H1 (cell line): ENCODE measurements around the gene BBS1. TPM values are rescaled to one million over a fixed set of nuclear protein-coding genes. Genes with fewer than 3 reads are reported as not detected.

Experiments
- CTCF ChIA-PET: fragments of 300-600 bp; sonication (Branson Sonifier 250); formaldehyde crosslinking; loops from one replicate; lab custom pipeline; 2021; ENCODE audit not compliant: partially characterized antibody; lab: Charles Lee
- POLR2A ChIA-PET: fragments of 300-600 bp; sonication (Branson Sonifier 250); formaldehyde crosslinking; loops from one replicate; lab custom pipeline; 2021; ENCODE audit warnings: inconsistent platforms; ENCODE audit not compliant: partially characterized antibody; lab: Charles Lee
- DNase-seq, 2 experiments: peaks; one replicate each; pipeline versions ENCODE4 v3.0.0 to v3.0.0-alpha.2; 2010 to 2022; ENCODE audit warnings: low spot score in 2 of 2, low read depth in 1 of 2, mixed read lengths in 1 of 2
- FAIRE-seq: peaks from 2 replicates; lab custom pipeline; 2011; peaks lifted over from hg19 to GRCh38; lab: Jason Lieb, UNC
- H2AFZ ChIP-seq: 2 replicates; pipeline ENCODE4 v1.8.1; 2012; ENCODE audit warnings: low read length, inconsistent platforms
- H2AK5ac ChIP-seq: 2 replicates; pipeline ENCODE4 v1.6.1; 2013; ENCODE audit warnings: low read depth, low read length
- H2BK120ac ChIP-seq: replicated peaks from 2 replicates; pipeline ENCODE3; 2013; ENCODE audit warnings: low read depth, low read length, inconsistent platforms
- H2BK12ac ChIP-seq: 2 replicates; pipeline ENCODE4 v1.6.1; 2013; ENCODE audit warnings: low read depth, low read length
- H2BK15ac ChIP-seq: 2 replicates; pipeline ENCODE4 v1.6.1; 2013; ENCODE audit warnings: low read length
- H2BK20ac ChIP-seq: 2 replicates; pipeline ENCODE4 v1.6.1; 2013; ENCODE audit warnings: low read length
- H2BK5ac ChIP-seq: 2 replicates; pipeline ENCODE4 v1.6.1; 2013; ENCODE audit warnings: low read depth, low read length
- H3K14ac ChIP-seq: 2 replicates; pipeline ENCODE4 v1.6.1; 2013; ENCODE audit warnings: inconsistent platforms; ENCODE audit not compliant: insufficient read length
- H3K18ac ChIP-seq: 2 replicates; pipeline ENCODE4 v1.6.1; 2013; ENCODE audit warnings: low read length; ENCODE audit errors: extremely low read depth
- H3K23ac ChIP-seq: 2 replicates; pipeline ENCODE4 v1.6.1; 2013; ENCODE audit warnings: inconsistent platforms; ENCODE audit not compliant: insufficient read length
- H3K23me2 ChIP-seq: 2 replicates; pipeline ENCODE4 v1.6.1; 2013; ENCODE audit warnings: low read depth, low read length
- H3K27ac ChIP-seq: 2 replicates; pipeline ENCODE4 v1.6.1; 2011; ENCODE audit warnings: low read depth, low read length, inconsistent platforms
- H3K27me3 ChIP-seq, 4 experiments: replicated peaks in 1 of 4; 1 replicate in 1 of 4; 2 replicates in 3 of 4; pipeline versions ENCODE4 v1.6.1 to v1.8.1; 2011 to 2013; ENCODE audit warnings: low read length in 3 of 4, mild to moderate bottlenecking in 3 of 4, inconsistent platforms in 2 of 4, mixed read lengths in 2 of 4, moderate library complexity in 1 of 4; ENCODE audit not compliant: control insufficient read depth in 3 of 4, insufficient read depth in 3 of 4; ENCODE audit errors: extremely low read depth in 1 of 4
- H3K36me3 ChIP-seq, 4 experiments: 2 replicates each; pipeline versions ENCODE4 v1.6.1 to v1.8.1; 2011 to 2013; ENCODE audit warnings: mild to moderate bottlenecking in 4 of 4, low read length in 3 of 4, moderate library complexity in 2 of 4, control low read depth in 1 of 4, inconsistent platforms in 1 of 4; ENCODE audit not compliant: insufficient read depth in 4 of 4, control insufficient read depth in 2 of 4
- H3K4ac ChIP-seq: replicated peaks from 2 replicates; pipeline ENCODE3; 2013; ENCODE audit warnings: low read length, low read depth, mixed read lengths, inconsistent platforms; ENCODE audit not compliant: insufficient read length
- H3K4me1 ChIP-seq, 4 experiments: replicated peaks in 1 of 4; 1 replicate in 1 of 4; 2 replicates in 3 of 4; pipeline versions ENCODE4 v1.6.1 to v1.8.1; 2011 to 2013; ENCODE audit warnings: low read length in 3 of 4, inconsistent platforms in 2 of 4, mixed read lengths in 1 of 4; ENCODE audit not compliant: insufficient read depth in 4 of 4, control insufficient read depth in 3 of 4
- H3K4me2 ChIP-seq, 2 experiments: 2 replicates each; pipeline versions ENCODE4 v1.6.1 to v1.8.1; 2011 to 2013; ENCODE audit warnings: low read depth in 2 of 2, low read length in 2 of 2, control low read depth in 1 of 2, inconsistent platforms in 1 of 2, mild to moderate bottlenecking in 1 of 2; ENCODE audit not compliant: insufficient read depth in 1 of 2
- H3K4me3 ChIP-seq, 4 experiments: fragments of 200-600, 300-600 bp in 1 of 4; sonication (generic), shearing (Covaris generic), sonication (Bioruptor Twin) in 1 of 4; 2 replicates each; pipeline versions ENCODE4 v1.5.1 to v1.8.1; 2011 to 2016; ENCODE audit warnings: low read length in 4 of 4, low read depth in 3 of 4, control low read depth in 2 of 4, inconsistent platforms in 2 of 4, mild to moderate bottlenecking in 2 of 4, mixed read lengths in 1 of 4, moderate library complexity in 1 of 4; ENCODE audit not compliant: insufficient read depth in 2 of 4; ENCODE audit errors: extremely low read depth in 1 of 4
- H3K56ac ChIP-seq: replicated peaks from 2 replicates; pipeline ENCODE3; 2013; ENCODE audit warnings: low read depth, mild to moderate bottlenecking, mixed read lengths, low read length, inconsistent platforms; ENCODE audit not compliant: insufficient read length
- H3K79me1 ChIP-seq: 2 replicates; pipeline ENCODE4 v1.6.1; 2013; ENCODE audit warnings: low read depth, low read length, control low read depth
- H3K79me2 ChIP-seq, 2 experiments: 2 replicates each; pipeline versions ENCODE4 v1.6.1 to v1.8.1; 2012 to 2013; ENCODE audit warnings: low read length in 2 of 2, mild to moderate bottlenecking in 2 of 2, inconsistent platforms in 1 of 2; ENCODE audit not compliant: insufficient read depth in 2 of 2, control insufficient read depth in 1 of 2
- H3K9ac ChIP-seq, 4 experiments: replicated peaks in 1 of 4; 1 replicate in 1 of 4; 2 replicates in 3 of 4; pipeline versions ENCODE4 v1.6.1 to v1.8.1; 2011 to 2013; ENCODE audit warnings: low read depth in 3 of 4, low read length in 3 of 4, control low read depth in 2 of 4, mild to moderate bottlenecking in 2 of 4, moderate library complexity in 2 of 4, inconsistent platforms in 1 of 4; ENCODE audit errors: extremely low read depth in 1 of 4
- H3K9me3 ChIP-seq, 2 experiments: 2 replicates each; pipeline versions ENCODE4 v1.6.1 to v1.8.1; 2012 to 2013; ENCODE audit warnings: mild to moderate bottlenecking in 2 of 2, moderate library complexity in 2 of 2, control low read depth in 1 of 2, inconsistent platforms in 1 of 2, low read depth in 1 of 2, low read length in 1 of 2, mixed read lengths in 1 of 2; ENCODE audit not compliant: insufficient read depth in 2 of 2
- H4K20me1 ChIP-seq, 2 experiments: replicated peaks in 1 of 2; 2 replicates each; pipeline versions ENCODE3 to v1.8.1; 2011 to 2013; ENCODE audit warnings: inconsistent platforms in 2 of 2, low read length in 2 of 2, mild to moderate bottlenecking in 1 of 2; ENCODE audit not compliant: insufficient read depth in 2 of 2, control insufficient read depth in 1 of 2
- H4K5ac ChIP-seq: 2 replicates; pipeline ENCODE4 v1.6.1; 2013; ENCODE audit warnings: low read length, low read depth, mixed read lengths, inconsistent platforms; ENCODE audit not compliant: insufficient read length
- H4K8ac ChIP-seq: 2 replicates; pipeline ENCODE4 v1.8.0; 2013; ENCODE audit warnings: mild to moderate bottlenecking, moderate library complexity, low read length, inconsistent platforms; ENCODE audit not compliant: insufficient read depth; ENCODE audit errors: extremely low read depth
- H4K91ac ChIP-seq: replicated peaks from 2 replicates; pipeline ENCODE3; 2013; ENCODE audit warnings: low read length, mixed read lengths, inconsistent platforms; ENCODE audit not compliant: insufficient read length
- EGR1 ChIP-seq: IDR thresholded peaks from 2 replicates; pipeline ENCODE4 v1.6.1; 2011; ENCODE audit warnings: low read depth, low read length, borderline replicate concordance
- EP300 ChIP-seq, 2 experiments: IDR thresholded peaks; 1 replicate in 1 of 2; 2 replicates in 1 of 2; pipeline ENCODE4 v1.6.1; 2011 to 2012; ENCODE audit warnings: low read depth in 2 of 2, low read length in 2 of 2, mild to moderate bottlenecking in 2 of 2, borderline replicate concordance in 1 of 2, inconsistent platforms in 1 of 2, moderate library complexity in 1 of 2
- KDM4A ChIP-seq: IDR thresholded peaks from one replicate; pipeline ENCODE4 v1.7.1; 2012; ENCODE audit warnings: low read depth, mild to moderate bottlenecking, moderate library complexity, low read length, inconsistent platforms; ENCODE audit not compliant: severe bottlenecking
- MAFK ChIP-seq: IDR thresholded peaks from 2 replicates; pipeline ENCODE4 v1.6.1; 2012; ENCODE audit warnings: low read depth, mild to moderate bottlenecking, improper control_type of control experiment, low read length
- MAX ChIP-seq: IDR thresholded peaks from 2 replicates; pipeline ENCODE4 v1.6.1; 2012; ENCODE audit warnings: inconsistent platforms
- NRF1 ChIP-seq: IDR thresholded peaks from 2 replicates; pipeline ENCODE4 v1.6.1; 2011; ENCODE audit warnings: mild to moderate bottlenecking, low read depth, low read length, improper control_type of control experiment
- POLR2A ChIP-seq, 2 experiments: IDR thresholded peaks; 1 replicate in 1 of 2; 2 replicates in 1 of 2; pipeline ENCODE4 v1.6.1; 2011; ENCODE audit warnings: low read depth in 2 of 2, low read length in 2 of 2, mild to moderate bottlenecking in 2 of 2; ENCODE audit errors: control extremely low read depth in 1 of 2
- SIN3A ChIP-seq, 2 experiments: IDR thresholded peaks in 1 of 2; conservative IDR thresholded peaks in 1 of 2; 2 replicates each; pipeline ENCODE4 v1.6.1; 2011 to 2012; ENCODE audit warnings: low read length in 2 of 2, improper control_type of control experiment in 1 of 2, low read depth in 1 of 2, mild to moderate bottlenecking in 1 of 2
- SP4 ChIP-seq: IDR thresholded peaks from 2 replicates; pipeline ENCODE4 v1.6.1; 2012; ENCODE audit warnings: low read length, inconsistent platforms
- SUZ12 ChIP-seq: fragments of 200-600 bp; sonication (generic); IDR thresholded peaks from 2 replicates; pipeline ENCODE4 v1.6.1; 2012; ENCODE audit warnings: mild to moderate bottlenecking, inconsistent platforms, low read length, moderate library complexity, mixed read lengths
- WGBS, 2 experiments: shearing (Covaris generic) in 1 of 2; methylation state at CpG; one replicate each; pipeline versions ENCODE4 v1.1.6 to v1.1.7; 2013 to 2015; ENCODE audit warnings: low lambda C conversion rate in 2 of 2, mixed read lengths in 2 of 2, inconsistent platforms in 1 of 2, low coverage in 1 of 2, missing lambda C conversion rate in 1 of 2; ENCODE audit not compliant: insufficient replicate concordance in 2 of 2, insufficient coverage in 1 of 2, insufficient read length in 1 of 2; ENCODE audit errors: extremely low coverage in 1 of 2, missing lambda C conversion rate in 1 of 2; 5-methylcytosine and 5-hydroxymethylcytosine counted together
- polyA plus RNA-seq, 7 experiments: library from polyadenylated mRNA; depleted of rRNA in 3 of 7; stranded (reverse) in 5 of 7; unstranded in 2 of 7; fragments of >200 nt in 5 of 7; fragments of 200-250 nt in 2 of 7; gene quantifications; 1 replicate in 5 of 7; 2 replicates in 1 of 7; 4 replicates in 1 of 7; pipeline versions ENCODE4 v1.2.1 to v1.2.3, GENCODE V29; 2011 to 2013; ENCODE audit warnings: missing spikeins in 2 of 7, mixed read lengths in 2 of 7
- total RNA-seq: library from RNA; stranded (reverse); fragmentation: NEBNext Ultra II Directional; extraction: Animal tissue kit (Norgen Biotek cat#: 25700); gene quantifications from 2 replicates; pipeline ENCODE4 v1.2.1, GENCODE V29; 2021

The BBS1 gene
- total and polyA plus RNA-seq, 2 of the 8 experiments (the other 6 are each of a cell fraction or from before 2014, with no cell fraction given) = 19.1 to 19.5 TPM

GRCh38 chr11:66480117-66480938 lies 30.1 kb upstream of the BBS1 start, which contains the start of gene DPP3:
DPP3 (plus strand) TSS chr11:66480434; CDS start chr11:66482201, 1,767 bp downstream.
- Histone ChIP-seq H3K4ac (no peak within 1 kb of the TSS), H3K27ac (peak within 1 kb of the TSS; percentile 83; the same call in 1 of the 2 replicates), H3K14ac (no peak within 1 kb of the TSS), H3K9ac (peak within 1 kb of the TSS; percentile 46 to 86 (median 85)), H3K4me3 (peak within 1 kb of the TSS; percentile 76 to 94 (median 90)), H3K23me2 (peaks cover 5% of the 10 kb centered on the region; the same call in 1 of the 2 replicates), H3K23ac (no peak within 1 kb of the TSS), H3K4me1 (peaks cover 0 to 6% (median under 1%) of the 10 kb centered on the region in 4 experiments; a peak in 3 of 7 replicates), H3K56ac (peak within 1 kb of the TSS; percentile 66), H3K9me3 (no peaks in the 10 kb centered on the region), H4K8ac (peak within 1 kb of the TSS; percentile 86), H2BK12ac (0 out of 2 replicates have a peak within 1 kb of the TSS, but pooled peaks have one; percentile 9), H2BK5ac (peak within 1 kb of the TSS; percentile 83), H4K5ac (peak within 1 kb of the TSS; percentile 86), H3K79me2 (no peaks in the 10 kb centered on the region), H3K18ac (peak within 1 kb of the TSS; percentile 99), H3K79me1 (no peaks in the 10 kb centered on the region), H3K36me3 (peaks cover 0 to 6% (median 0%) of the 10 kb centered on the region in 4 experiments; a peak in 3 of 8 replicates), H4K20me1 (peaks cover 2% of the 10 kb centered on the region in 2 experiments), H2BK120ac (no peak within 1 kb of the TSS), H2AK5ac (no peak within 1 kb of the TSS), H3K27me3 (no peaks in the 10 kb centered on the region), H2BK20ac (no peak within 1 kb of the TSS), H2BK15ac (no peak within 1 kb of the TSS), H4K91ac (no peak within 1 kb of the TSS), H3K4me2 (peak within 1 kb of the TSS; percentile 84), H2AFZ (peak within 1 kb of the TSS; percentile 19; the same call in 1 of the 2 replicates)
- ChIA-PET POLR2A (interaction anchor here (0.6 to 6.1 kb wide), 33 partner anchors 10 to 283 kb away, joined by 3 to 85 read pairs (median 5); partner anchors contain the start of genes ACTN3, BBS1, MRPL11 and NPAS4), CTCF (interaction anchor here (0.6 to 2.2 kb wide), 12 partner anchors 9 to 105 kb away, joined by 3 to 8 read pairs (median 4); partner anchors contain the start of genes MRPL11 and NPAS4)
- FAIRE-seq (no peak), DNase-seq (peak; percentile 93 to 98)
- 2% methylated on average over 53 of the region's 62 CpGs; no CpG with 5 or more reads in 1 of the 2 experiments for WGBS, 2 experiments
- TF ChIP-seq MAFK = no peak
- TF ChIP-seq SIN3A (conservative IDR thresholded peaks at IDR 0.05 in 1 of 2, IDR thresholded peaks at IDR 0.05 in 1 of 2; ENCODE audit: low read depth in 1 of 2, low read length in 2 of 2) = peak; percentile 94 to 95
- TF ChIP-seq EGR1 = peak; percentile 19; the same call in 1 of the 2 replicates
- peak; percentile 58 for TF ChIP-seq MAX
- TF ChIP-seq SP4 = peak; percentile 86
- peak; percentile 6 for TF ChIP-seq KDM4A
- TF ChIP-seq POLR2A (IDR thresholded peaks at IDR 0.05; ENCODE audit: control extremely low read depth in 1 of 2, low read depth in 2 of 2, low read length in 2 of 2) = peak; percentile 86 to 90
- no peak for TF ChIP-seq SUZ12
- 0 out of 3 replicates have a peak, but pooled peaks of 1 of the 2 experiments have one; percentile 2 for TF ChIP-seq EP300 (IDR thresholded peaks at IDR 0.05; ENCODE audit: borderline replicate concordance in 1 of 2, low read depth in 2 of 2, low read length in 2 of 2)
- no peak for TF ChIP-seq NRF1
